ENCODE measurements around the gene APBA1. TPM values are rescaled to one million over a fixed set of nuclear protein-coding genes. Genes with fewer than 3 reads are reported as not detected.

APBA1 gene
- total and polyA plus RNA-seq, 2 of the 8 experiments (the other 6 are each of a cell fraction or from before 2014, with no cell fraction given): 0.36 to 0.60 TPM

DNA sequence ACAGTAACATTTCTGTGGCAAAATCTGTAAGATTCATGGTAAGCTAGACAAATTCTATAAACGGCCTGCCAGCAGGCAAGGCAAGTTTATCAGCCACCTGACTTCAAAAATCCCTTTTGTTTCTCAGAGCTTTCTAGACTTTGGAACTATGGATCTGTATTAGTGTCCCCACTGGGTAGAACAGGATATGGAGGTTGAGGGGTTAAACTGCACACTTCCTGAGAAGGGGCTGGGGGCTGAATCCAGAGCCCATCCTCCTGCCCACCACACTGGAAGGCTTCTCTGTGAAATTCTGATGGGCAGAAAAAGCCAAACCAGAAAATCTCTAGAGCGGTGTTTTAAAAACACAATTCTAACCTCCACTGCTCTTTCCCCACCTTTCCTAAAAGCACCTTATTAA is 218.4 kb downstream of the APBA1 start:
- Histone ChIP-seq H3K18ac (ENCODE audit: extremely low read depth, low read length) (no peak overlapping the region), H4K20me1 (replicated peaks in 1 of 2; ENCODE audit: control insufficient read depth in 1 of 2, insufficient read depth in 2 of 2, low read length in 2 of 2) (no peaks in the 10 kb centered on the region), H2BK5ac (ENCODE audit: low read depth, low read length) (no peak overlapping the region), H3K27ac (ENCODE audit: low read depth, low read length) (no peak overlapping the region), H3K23me2 (ENCODE audit: low read depth, low read length) (no peaks in the 10 kb centered on the region), H3K79me1 (ENCODE audit: low read depth, low read length) (no peaks in the 10 kb centered on the region), H3K27me3 (replicated peaks in 1 of 4; ENCODE audit: control insufficient read depth in 3 of 4, extremely low read depth in 1 of 4, insufficient read depth in 3 of 4, low read length in 3 of 4) (no peaks in the 10 kb centered on the region), H4K5ac (ENCODE audit: insufficient read length, low read depth, low read length) (no peak overlapping the region), H3K79me2 (ENCODE audit: control insufficient read depth in 1 of 2, insufficient read depth in 2 of 2, low read length in 2 of 2) (no peaks in the 10 kb centered on the region), H2AFZ (ENCODE audit: low read length) (no peak overlapping the region), H3K9ac (replicated peaks in 1 of 4; ENCODE audit: extremely low read depth in 1 of 4, low read depth in 3 of 4, low read length in 3 of 4) (no peak overlapping the region), H3K4ac (replicated peaks; ENCODE audit: insufficient read length, low read depth, low read length) (no peak overlapping the region), H3K56ac (replicated peaks; ENCODE audit: insufficient read length, low read depth, low read length) (no peak overlapping the region), H2AK5ac (ENCODE audit: low read depth, low read length) (no peak overlapping the region), H3K9me3 (ENCODE audit: insufficient read depth in 2 of 2, low read depth in 1 of 2, low read length in 1 of 2) (peaks cover 0 to 2% of the 10 kb centered on the region in 2 experiments; a peak in 1 of 4 replicates), H2BK12ac (ENCODE audit: low read depth, low read length) (no peak overlapping the region), H3K4me3 (ENCODE audit: extremely low read depth in 1 of 4, insufficient read depth in 2 of 4, low read depth in 3 of 4, low read length in 4 of 4) (no peak overlapping the region), H4K8ac (ENCODE audit: extremely low read depth, insufficient read depth, low read length) (no peak overlapping the region), H3K23ac (ENCODE audit: insufficient read length) (no peak overlapping the region), H3K36me3 (ENCODE audit: control insufficient read depth in 2 of 4, insufficient read depth in 4 of 4, low read length in 3 of 4) (no peaks in the 10 kb centered on the region), H2BK15ac (ENCODE audit: low read length) (no peak overlapping the region), H3K4me1 (replicated peaks in 1 of 4; ENCODE audit: control insufficient read depth in 3 of 4, insufficient read depth in 4 of 4, low read length in 3 of 4) (no peaks in the 10 kb centered on the region; a peak in 1 of 7 replicates), H3K4me2 (ENCODE audit: insufficient read depth in 1 of 2, low read depth in 2 of 2, low read length in 2 of 2) (no peak overlapping the region), H2BK20ac (ENCODE audit: low read length) (no peak overlapping the region), H2BK120ac (replicated peaks; ENCODE audit: low read depth, low read length) (no peak overlapping the region), H3K14ac (ENCODE audit: insufficient read length) (no peak overlapping the region), H4K91ac (replicated peaks; ENCODE audit: insufficient read length, low read length) (no peak overlapping the region)
- CTCF ChIA-PET (ENCODE audit: partially characterized antibody): interaction anchor here (2.3 kb wide), 1 partner anchor 94 kb away, joined by 9 read pairs; no protein-coding TSS in a partner anchor
- TF ChIP-seq POU5F1 (IDR thresholded peaks at IDR 0.05; ENCODE audit: low read depth, low read length): no peak
- TF ChIP-seq POLR2A (IDR thresholded peaks at IDR 0.05; ENCODE audit: control extremely low read depth in 1 of 2, low read depth in 2 of 2, low read length in 2 of 2): no peak
- no peak for TF ChIP-seq YY1 (IDR thresholded peaks at IDR 0.05; ENCODE audit: low read depth, low read length)
- no peak for TF ChIP-seq RBBP5 (IDR thresholded peaks at IDR 0.05; ENCODE audit: borderline replicate concordance, low read depth, low read length)
- TF ChIP-seq TBP (IDR thresholded peaks at IDR 0.05; ENCODE audit: low read depth, low read length): no peak
- FAIRE-seq (no peak), DNase-seq (ENCODE audit: low read depth in 1 of 2, low spot score in 2 of 2) (no peak)
- 94% methylated on average over 2 of the region's 2 CpGs; no CpG with 5 or more reads in 1 of the 2 experiments for WGBS, 2 experiments (ENCODE audit: extremely low coverage in 1 of 2, insufficient coverage in 1 of 2, insufficient read length in 1 of 2, insufficient replicate concordance in 2 of 2, low coverage in 1 of 2, low lambda C conversion rate in 2 of 2, missing lambda C conversion rate in 1 of 2)
- POLR2A ChIA-PET (ENCODE audit: partially characterized antibody): no interaction called here

Measured in H1 (cell line).